ENCODE data around the gene RHBDL1.

Gene RHBDL1

DNA sequence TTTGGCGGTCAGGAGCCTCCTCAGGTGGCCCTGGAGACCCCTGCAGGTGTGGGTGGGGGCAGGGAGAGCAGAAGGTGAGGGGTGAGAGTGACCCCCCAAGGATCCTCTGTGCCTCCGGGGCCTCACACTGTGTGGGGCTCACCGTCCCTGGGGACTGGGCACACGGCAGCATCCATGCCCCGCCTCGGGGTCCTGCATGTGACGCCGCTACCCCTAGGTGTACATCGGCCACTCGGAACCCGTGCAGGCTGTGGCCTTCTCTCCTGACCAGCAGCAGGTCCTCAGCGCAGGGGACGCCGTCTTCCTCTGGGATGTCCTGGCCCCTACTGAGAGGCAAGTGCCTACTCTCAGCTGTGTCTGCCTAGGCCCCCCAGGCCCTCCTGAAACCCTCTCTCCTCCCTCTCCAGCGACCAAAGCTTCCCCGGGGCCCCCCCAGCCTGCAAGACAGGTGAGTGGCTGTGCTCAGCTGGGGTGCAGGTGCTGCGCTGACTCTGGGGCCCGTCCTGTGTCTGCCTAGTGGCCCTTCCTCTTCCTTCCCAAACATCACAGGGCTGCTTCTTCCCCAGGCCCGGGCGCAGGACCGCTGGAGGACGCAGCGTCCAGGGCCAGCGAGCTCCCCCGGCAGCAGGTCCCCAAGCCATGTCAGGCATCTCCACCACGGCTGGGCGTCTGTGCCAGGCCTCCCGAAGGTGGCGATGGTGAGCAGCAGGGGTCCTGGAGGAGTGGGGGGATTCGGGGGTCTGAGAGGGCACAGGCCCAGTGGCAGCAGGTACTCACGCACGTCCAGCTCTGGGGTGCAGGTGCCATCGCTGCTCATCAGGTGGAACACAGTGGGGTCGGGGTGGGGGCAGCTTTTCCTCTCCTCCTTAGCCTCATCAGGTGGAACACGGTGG is 16.5 kb upstream of the RHBDL1 start:
- no peaks in the 10 kb centered on the region for H3K36me3 ChIP-seq (ENCODE audit: insufficient read depth, low read length)

DNA sequence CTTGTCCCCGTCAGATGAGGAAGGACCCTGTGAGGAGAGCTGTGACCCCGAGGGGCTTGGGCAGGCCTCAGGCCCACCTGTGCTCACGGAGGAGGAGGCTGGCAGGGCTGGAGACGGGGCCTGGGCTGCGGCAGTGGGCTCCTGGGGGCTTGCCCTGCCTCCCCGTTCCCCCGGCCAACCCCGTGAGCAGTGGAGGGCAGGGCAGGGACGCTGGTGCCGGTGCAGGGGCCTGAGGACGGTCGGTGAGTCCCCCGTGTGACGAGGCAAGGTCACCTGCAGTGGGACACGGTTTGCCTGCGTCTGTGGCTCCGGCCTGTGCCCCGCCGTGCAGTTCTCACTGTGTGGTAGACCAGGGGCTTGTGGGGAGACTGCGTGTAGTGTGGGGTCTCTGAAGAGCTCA is 15.9 kb upstream of the RHBDL1 start:
- Histone ChIP-seq H3K36me3 (ENCODE audit: insufficient read depth, low read length) (no peaks in the 10 kb centered on the region), H3K79me2 (ENCODE audit: control insufficient read depth, insufficient read depth, low read length, unreplicated experiment) (no peaks in the 10 kb centered on the region), H3K27ac (ENCODE audit: low read depth, low read length) (no peak overlapping the region), H3K27me3 (ENCODE audit: insufficient read depth, low read length) (no peaks in the 10 kb centered on the region), H3K4me3 (ENCODE audit: low read depth, low read length) (no peak overlapping the region), H2AFZ (ENCODE audit: low read length, unreplicated experiment) (no peak overlapping the region), H3K4me1 (ENCODE audit: control insufficient read depth, insufficient read depth, low read length, unreplicated experiment) (peaks cover 3% of the 10 kb centered on the region)

More for the DNA sequence above, 16.5 kb upstream of the RHBDL1 start:
- Histone ChIP-seq H3K27me3 (ENCODE audit: insufficient read depth, low read length) (no peaks in the 10 kb centered on the region), H3K4me3 (ENCODE audit: low read depth, low read length) (no peak overlapping the region), H3K4me1 (ENCODE audit: control insufficient read depth, insufficient read depth, low read length, unreplicated experiment) (peaks cover 3% of the 10 kb centered on the region), H3K79me2 (ENCODE audit: control insufficient read depth, insufficient read depth, low read length, unreplicated experiment) (no peaks in the 10 kb centered on the region), H2AFZ (ENCODE audit: low read length, unreplicated experiment) (no peak overlapping the region), H3K27ac (ENCODE audit: low read depth, low read length) (no peak overlapping the region)

DNA sequence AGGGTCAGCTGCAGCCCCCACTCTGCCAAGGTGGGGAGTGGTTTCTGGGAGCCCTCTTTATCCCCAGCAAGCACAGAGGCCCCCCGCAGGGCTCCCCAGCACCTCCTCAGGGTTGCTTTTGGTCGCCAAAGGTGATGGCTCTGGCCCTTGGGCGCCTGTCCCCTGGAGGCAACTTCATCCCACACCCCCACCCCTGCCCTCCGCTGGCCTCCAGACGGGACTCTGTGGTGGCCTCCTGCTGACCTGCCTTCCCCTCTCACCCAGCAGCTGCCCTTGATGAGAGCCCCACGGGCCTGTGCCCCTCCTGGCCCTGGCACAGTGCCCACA is 15.4 kb upstream of the RHBDL1 start:
- no peaks in the 10 kb centered on the region for H3K79me2 ChIP-seq (ENCODE audit: control insufficient read depth, insufficient read depth, low read length, unreplicated experiment)
- no peaks in the 10 kb centered on the region for H3K36me3 ChIP-seq (ENCODE audit: insufficient read depth, low read length)
- no peaks in the 10 kb centered on the region for H3K27me3 ChIP-seq (ENCODE audit: insufficient read depth, low read length)
- no peak overlapping the region for H3K27ac ChIP-seq (ENCODE audit: low read depth, low read length)
- peaks cover 3% of the 10 kb centered on the region for H3K4me1 ChIP-seq (ENCODE audit: control insufficient read depth, insufficient read depth, low read length, unreplicated experiment)
- H2AFZ ChIP-seq (ENCODE audit: low read length, unreplicated experiment): no peak overlapping the region
- no peak overlapping the region for H3K4me3 ChIP-seq (ENCODE audit: low read depth, low read length)

DNA sequence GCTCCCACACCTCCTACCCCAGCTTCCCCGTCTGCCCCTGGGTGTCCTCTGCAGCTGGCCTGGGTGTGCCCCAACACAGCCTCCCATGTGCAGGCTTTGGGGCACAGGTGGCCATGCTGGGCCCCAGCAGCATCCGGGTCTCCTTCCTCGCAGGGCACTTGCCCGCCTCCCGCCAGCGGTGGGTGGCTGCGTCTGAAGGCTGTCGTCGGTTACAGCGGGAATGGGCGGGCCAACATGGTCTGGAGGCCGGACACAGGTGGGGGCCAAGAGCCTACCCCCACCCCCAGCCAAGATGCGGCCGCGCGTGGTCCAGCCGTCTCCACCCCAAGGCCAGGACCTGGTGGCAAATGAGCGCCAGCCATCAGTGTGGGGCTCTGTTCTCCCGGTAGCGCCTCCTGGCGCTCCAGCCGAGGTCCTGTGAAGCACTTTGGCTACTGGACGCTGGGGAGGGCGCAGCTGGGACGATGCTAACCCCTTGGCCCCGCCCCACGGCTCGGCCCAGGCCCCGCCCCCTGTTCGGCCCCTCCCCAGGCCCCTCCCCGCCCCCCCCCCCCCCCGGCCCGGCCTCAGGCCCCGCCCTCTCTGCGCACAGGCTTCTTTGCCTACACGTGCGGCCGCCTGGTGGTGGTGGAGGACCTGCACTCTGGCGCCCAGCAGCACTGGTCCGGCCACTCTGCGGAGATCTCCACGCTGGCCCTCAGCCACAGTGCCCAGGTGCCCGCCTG is 14.8 kb upstream of the RHBDL1 start:
- no peak overlapping the region for H3K27ac ChIP-seq (ENCODE audit: low read depth, low read length)
- no peak overlapping the region for H3K4me3 ChIP-seq (ENCODE audit: low read depth, low read length)
- peaks cover 3% of the 10 kb centered on the region for H3K4me1 ChIP-seq (ENCODE audit: control insufficient read depth, insufficient read depth, low read length, unreplicated experiment)
- H3K79me2 ChIP-seq (ENCODE audit: control insufficient read depth, insufficient read depth, low read length, unreplicated experiment): no peaks in the 10 kb centered on the region
- H3K36me3 ChIP-seq (ENCODE audit: insufficient read depth, low read length): no peaks in the 10 kb centered on the region
- no peak overlapping the region for H2AFZ ChIP-seq (ENCODE audit: low read length, unreplicated experiment)
- H3K27me3 ChIP-seq (ENCODE audit: insufficient read depth, low read length): no peaks in the 10 kb centered on the region

DNA sequence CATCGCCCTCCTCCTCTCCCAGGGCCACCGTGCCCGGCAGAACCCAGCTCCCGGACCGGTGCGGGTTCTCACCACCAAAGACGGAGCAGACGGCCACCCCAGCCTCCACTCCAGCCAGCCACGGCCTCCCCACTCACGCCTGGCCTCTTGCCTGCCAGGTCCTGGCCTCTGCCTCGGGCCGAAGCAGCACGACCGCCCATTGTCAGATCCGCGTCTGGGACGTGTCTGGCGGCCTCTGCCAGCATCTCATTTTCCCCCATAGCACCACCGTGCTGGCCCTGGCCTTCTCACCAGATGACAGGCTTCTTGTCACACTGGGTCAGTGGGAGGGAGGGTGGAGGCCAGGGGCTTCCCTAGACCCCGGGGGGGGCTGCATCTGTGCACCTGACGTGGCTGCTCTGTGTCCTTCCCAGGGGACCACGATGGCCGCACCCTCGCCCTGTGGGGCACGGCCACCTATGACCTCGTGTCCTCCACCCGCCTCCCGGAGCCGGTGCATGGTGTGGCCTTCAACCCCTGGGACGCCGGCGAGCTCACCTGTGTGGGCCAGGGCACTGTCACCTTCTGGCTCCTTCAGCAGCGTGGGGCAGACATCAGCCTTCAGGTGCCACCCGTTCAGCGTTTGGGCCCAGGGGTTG is 14.2 kb upstream of the RHBDL1 start:
- Histone ChIP-seq H3K27ac (ENCODE audit: low read depth, low read length) (no peak overlapping the region), H3K36me3 (ENCODE audit: insufficient read depth, low read length) (no peaks in the 10 kb centered on the region)

DNA sequence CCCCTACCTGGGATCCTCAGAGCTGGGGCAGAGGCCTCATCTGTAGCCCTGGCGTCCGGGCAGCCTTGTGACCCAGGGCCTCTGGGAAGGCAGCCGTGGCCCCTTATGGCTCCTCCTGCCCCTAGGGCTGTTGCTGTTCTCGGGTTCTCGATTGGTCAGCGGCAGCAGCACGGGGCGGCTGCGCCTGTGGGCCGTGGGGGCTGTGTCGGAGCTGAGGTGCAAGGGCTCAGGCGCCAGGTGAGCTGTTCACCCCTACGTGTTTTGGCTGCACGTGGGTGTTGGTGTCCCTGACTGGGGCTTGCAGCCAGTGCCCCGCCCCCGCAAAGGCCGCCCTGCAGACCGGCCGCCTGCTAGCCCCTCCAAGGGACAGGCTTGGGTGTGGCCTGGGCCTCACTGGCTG is 13.4 kb upstream of the RHBDL1 start:
- H2AFZ ChIP-seq (ENCODE audit: low read length, unreplicated experiment): no peak overlapping the region
- H3K79me2 ChIP-seq (ENCODE audit: control insufficient read depth, insufficient read depth, low read length, unreplicated experiment): no peaks in the 10 kb centered on the region
- H3K4me3 ChIP-seq (ENCODE audit: low read depth, low read length): no peak overlapping the region
- H3K4me1 ChIP-seq (ENCODE audit: control insufficient read depth, insufficient read depth, low read length, unreplicated experiment): peaks cover 3% of the 10 kb centered on the region
- no peak overlapping the region for H3K27ac ChIP-seq (ENCODE audit: low read depth, low read length)
- H3K36me3 ChIP-seq (ENCODE audit: insufficient read depth, low read length): no peaks in the 10 kb centered on the region
- no peaks in the 10 kb centered on the region for H3K27me3 ChIP-seq (ENCODE audit: insufficient read depth, low read length)

More for the DNA sequence above, 14.2 kb upstream of the RHBDL1 start:
- H3K4me1 ChIP-seq (ENCODE audit: control insufficient read depth, insufficient read depth, low read length, unreplicated experiment): peaks cover 3% of the 10 kb centered on the region
- H2AFZ ChIP-seq (ENCODE audit: low read length, unreplicated experiment): no peak overlapping the region
- H3K27me3 ChIP-seq (ENCODE audit: insufficient read depth, low read length): no peaks in the 10 kb centered on the region
- no peaks in the 10 kb centered on the region for H3K79me2 ChIP-seq (ENCODE audit: control insufficient read depth, insufficient read depth, low read length, unreplicated experiment)
- H3K4me3 ChIP-seq (ENCODE audit: low read depth, low read length): no peak overlapping the region

DNA sequence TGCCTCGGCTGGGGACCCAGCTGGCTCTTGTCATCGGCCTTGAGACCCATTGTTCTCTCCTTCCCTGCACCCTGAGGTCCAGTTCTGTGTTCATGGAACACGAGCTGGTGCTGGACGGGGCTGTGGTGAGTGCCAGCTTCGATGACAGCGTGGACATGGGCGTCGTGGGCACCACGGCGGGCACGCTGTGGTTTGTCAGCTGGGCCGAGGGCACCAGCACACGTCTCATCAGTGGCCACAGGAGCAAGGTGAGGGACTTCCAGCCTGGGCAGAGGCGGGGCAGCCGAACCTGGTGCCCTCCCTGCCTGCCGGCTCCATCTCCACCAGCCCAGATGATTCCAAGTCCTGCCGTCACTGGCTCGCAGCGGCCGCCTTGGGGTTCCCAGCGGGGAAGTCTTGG is 12.9 kb upstream of the RHBDL1 start:
- peaks cover 3% of the 10 kb centered on the region for H3K4me1 ChIP-seq (ENCODE audit: control insufficient read depth, insufficient read depth, low read length, unreplicated experiment)
- H3K27me3 ChIP-seq (ENCODE audit: insufficient read depth, low read length): no peaks in the 10 kb centered on the region
- H2AFZ ChIP-seq (ENCODE audit: low read length, unreplicated experiment): no peak overlapping the region
- no peaks in the 10 kb centered on the region for H3K79me2 ChIP-seq (ENCODE audit: control insufficient read depth, insufficient read depth, low read length, unreplicated experiment)
- H3K36me3 ChIP-seq (ENCODE audit: insufficient read depth, low read length): no peaks in the 10 kb centered on the region
- no peak overlapping the region for H3K27ac ChIP-seq (ENCODE audit: low read depth, low read length)
- H3K4me3 ChIP-seq (ENCODE audit: low read depth, low read length): no peak overlapping the region

DNA sequence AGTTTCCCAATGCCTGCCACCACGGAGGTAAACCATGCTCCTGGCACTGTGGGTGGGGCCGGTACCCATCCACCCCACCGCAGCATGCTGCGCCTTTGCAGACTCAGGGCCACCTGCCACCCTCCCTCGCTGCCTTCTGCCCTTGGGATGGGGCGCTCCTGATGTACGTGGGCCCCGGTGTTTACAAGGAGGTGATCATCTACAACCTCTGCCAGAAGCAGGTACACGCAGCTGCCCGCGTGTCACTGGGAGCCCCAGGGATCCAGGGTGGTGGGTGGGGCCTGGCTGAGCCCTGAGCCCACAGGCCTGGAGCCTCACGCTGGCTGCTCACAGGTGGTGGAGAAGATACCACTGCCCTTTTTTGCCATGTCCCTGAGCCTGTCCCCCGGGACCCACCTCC is 8.9 kb upstream of the RHBDL1 start:
- Histone ChIP-seq H3K36me3 (ENCODE audit: insufficient read depth, low read length) (0 out of 2 replicates have a peak, but pooled peaks cover 10% of the 10 kb centered on the region), H3K4me3 (ENCODE audit: low read depth, low read length) (no peak overlapping the region), H2AFZ (ENCODE audit: low read length, unreplicated experiment) (no peak overlapping the region), H3K27ac (ENCODE audit: low read depth, low read length) (no peak overlapping the region), H3K4me1 (ENCODE audit: control insufficient read depth, insufficient read depth, low read length, unreplicated experiment) (no peaks in the 10 kb centered on the region), H3K79me2 (ENCODE audit: control insufficient read depth, insufficient read depth, low read length, unreplicated experiment) (peaks cover 15% of the 10 kb centered on the region), H3K27me3 (ENCODE audit: insufficient read depth, low read length) (no peaks in the 10 kb centered on the region)

DNA sequence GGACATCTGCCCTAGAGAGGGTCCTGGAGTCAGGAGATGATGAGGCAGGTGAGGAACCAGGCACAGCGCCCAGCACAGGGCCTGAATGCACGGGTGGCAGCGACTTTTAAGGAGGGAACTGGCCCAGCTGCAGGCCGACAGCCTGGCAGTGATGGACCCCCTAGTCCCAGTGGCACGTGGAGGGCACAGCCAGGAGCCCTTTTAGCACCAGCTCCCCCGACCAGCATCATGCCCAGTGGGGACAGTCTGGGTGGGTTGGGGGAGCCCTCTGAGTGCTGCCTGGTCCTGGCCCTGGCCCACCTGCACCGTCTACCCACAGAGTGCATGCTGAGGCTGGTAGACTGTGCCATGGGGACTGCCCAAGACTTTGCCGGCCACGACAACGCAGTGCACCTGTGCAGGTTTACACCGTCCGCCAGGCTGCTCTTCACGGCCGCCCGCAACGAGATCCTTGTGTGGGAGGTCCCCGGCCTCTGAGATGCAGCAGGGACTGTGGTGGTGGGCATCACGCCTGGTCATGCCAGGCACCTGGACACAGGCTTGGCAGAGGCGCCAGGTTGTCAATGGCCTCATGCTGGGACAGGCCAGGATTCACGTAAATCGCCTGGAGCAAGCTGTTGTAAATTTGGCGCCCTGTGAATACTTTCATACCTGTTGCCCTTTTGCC is 8.2 kb upstream of the RHBDL1 start:
- H3K4me3 ChIP-seq (ENCODE audit: low read depth, low read length): no peak overlapping the region
- no peaks in the 10 kb centered on the region for H3K27me3 ChIP-seq (ENCODE audit: insufficient read depth, low read length)
- H3K27ac ChIP-seq (ENCODE audit: low read depth, low read length): no peak overlapping the region
- no peak overlapping the region for H2AFZ ChIP-seq (ENCODE audit: low read length, unreplicated experiment)
- peaks cover 15% of the 10 kb centered on the region for H3K79me2 ChIP-seq (ENCODE audit: control insufficient read depth, insufficient read depth, low read length, unreplicated experiment)
- H3K36me3 ChIP-seq (ENCODE audit: insufficient read depth, low read length): peaks cover 14% of the 10 kb centered on the region; the same call in 1 of the 2 replicates
- H3K4me1 ChIP-seq (ENCODE audit: control insufficient read depth, insufficient read depth, low read length, unreplicated experiment): no peaks in the 10 kb centered on the region

DNA sequence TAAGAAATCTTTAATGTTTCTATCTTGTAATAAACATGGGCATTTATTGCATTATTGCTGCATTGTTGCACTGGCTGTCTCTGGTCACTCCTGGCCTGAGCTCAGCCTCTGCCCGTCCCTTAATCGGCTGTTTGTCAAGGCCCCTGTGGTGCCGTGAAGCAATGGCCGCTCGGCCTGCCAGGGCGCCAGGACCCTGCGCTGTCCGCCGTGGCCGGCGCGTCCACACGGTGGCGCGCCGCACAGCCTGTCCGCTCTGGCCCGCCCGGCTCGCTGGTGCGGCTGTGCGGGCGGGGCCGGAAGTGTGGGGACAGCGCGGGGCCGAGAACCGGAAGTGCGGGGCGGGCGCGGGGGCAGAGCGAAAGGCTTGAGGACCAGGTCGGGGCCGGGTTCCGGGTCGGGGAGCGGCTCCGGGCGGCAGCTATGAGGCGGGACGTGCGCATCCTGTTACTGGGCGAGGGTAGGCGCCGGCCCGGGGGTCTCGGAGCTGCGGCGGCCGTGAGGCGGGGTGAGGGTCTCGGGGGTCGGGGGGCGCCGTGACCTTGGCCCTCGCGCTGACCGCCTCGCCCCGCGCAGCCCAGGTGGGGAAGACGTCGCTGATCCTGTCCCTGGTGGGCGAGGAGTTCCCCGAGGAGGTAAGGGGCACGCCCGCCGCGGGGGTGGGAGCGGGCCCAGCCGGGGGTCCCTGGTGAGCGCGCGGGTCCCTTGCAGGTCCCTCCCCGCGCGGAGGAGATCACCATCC is 7.5 kb upstream of the RHBDL1 start, which contains the start of gene RHOT2:
Gene RHOT2, plus strand, starts transcription at position 353 of the 739 bp plus-strand sequence. Its CDS starts 68 bp downstream, at position 421.
- peak within 1 kb of the TSS; percentile 39 for H2AFZ ChIP-seq (ENCODE audit: low read length, unreplicated experiment)
- no peaks in the 10 kb centered on the region for H3K4me1 ChIP-seq (ENCODE audit: control insufficient read depth, insufficient read depth, low read length, unreplicated experiment)
- H3K4me3 ChIP-seq (ENCODE audit: low read depth, low read length): peak within 1 kb of the TSS; percentile 95
- H3K27me3 ChIP-seq (ENCODE audit: insufficient read depth, low read length): no peaks in the 10 kb centered on the region
- peaks cover 15% of the 10 kb centered on the region for H3K79me2 ChIP-seq (ENCODE audit: control insufficient read depth, insufficient read depth, low read length, unreplicated experiment)
- peak within 1 kb of the TSS; percentile 25; the same call in 1 of the 2 replicates for H3K27ac ChIP-seq (ENCODE audit: low read depth, low read length)
- H3K36me3 ChIP-seq (ENCODE audit: insufficient read depth, low read length): peaks cover 17% of the 10 kb centered on the region; the same call in 1 of the 2 replicates
